ENCODE results near the gene SKAP2.

Gene SKAP2

DNA sequence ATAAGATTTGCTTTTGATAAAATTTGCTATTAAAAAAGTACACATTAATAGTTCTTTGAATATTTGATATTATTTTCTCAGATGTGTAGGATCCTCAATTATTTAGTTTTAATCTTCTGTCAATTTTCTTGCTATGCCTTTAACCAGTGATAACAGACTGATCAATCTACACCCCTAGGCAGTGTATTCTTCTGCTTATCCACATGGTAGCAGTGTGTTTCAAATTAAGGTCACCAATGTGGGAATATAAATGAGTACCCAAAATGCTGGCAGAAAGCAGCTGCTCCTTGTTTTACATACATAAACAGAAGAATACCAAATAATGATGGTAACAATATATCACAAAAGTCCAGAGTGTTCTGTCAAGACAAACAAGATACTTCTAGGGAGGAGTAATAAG, 87.0 kb downstream of the SKAP2 start:
- no peak for DNase-seq (ENCODE audit: low read depth)

DNA sequence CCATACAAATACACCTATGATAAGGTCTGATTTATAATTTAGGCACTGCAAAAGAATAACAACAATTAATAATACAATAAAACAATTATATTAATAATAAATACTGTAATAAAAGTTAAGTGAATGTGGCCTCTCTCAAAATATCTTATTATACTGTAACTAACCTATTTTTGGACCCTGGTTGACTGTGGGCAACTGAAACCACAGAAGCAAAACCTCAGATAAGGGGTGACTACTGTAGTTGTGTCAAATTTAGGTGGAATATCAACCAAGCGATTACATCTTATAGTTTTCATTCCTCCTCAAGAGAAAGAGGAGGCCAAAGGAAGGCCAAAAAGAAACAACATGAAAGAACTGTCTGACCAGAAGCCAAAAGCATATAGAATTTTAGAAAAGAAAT, 103.9 kb downstream of the SKAP2 start:
- DNase-seq (ENCODE audit: low read depth) = no peak

DNA sequence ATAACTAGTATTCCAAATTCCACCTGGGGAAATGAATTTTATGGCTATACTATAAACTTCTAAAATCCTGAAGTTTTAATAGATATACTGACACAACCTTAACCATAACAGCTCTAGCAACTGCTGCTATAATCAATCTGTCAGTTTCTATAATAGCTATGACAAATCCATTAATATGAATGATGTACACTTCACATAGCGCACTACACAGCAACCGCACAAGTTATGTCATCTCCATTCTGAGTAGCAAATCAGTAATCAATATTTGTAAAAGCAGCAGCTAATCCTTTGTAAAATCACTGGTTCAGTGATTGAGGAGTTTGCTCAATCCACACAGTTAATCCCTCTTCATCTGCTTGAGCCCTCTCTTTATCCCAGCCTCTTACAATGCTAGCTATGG, 105.3 kb downstream of the SKAP2 start:
- no peak for DNase-seq (ENCODE audit: low read depth)

DNA sequence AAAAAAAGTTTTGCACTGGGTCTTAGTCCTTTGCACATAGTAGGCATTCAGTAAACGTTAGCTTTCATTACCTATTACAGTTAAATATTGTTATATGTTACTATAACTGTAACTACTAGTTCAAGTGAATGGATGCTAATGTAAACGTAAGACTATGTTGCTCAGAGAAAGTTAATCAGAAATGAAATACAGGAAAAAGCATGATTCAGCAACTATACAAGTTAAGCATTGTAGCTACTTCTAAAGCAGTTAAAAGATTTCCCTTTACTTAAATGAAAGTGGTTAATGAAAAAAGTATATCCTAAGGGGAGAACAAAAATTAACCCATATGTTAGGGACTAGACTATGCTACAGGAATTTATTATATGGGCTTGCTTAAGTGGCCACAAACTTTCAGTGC, 121.2 kb downstream of the SKAP2 start:
- no peak for DNase-seq (ENCODE audit: low read depth)

DNA sequence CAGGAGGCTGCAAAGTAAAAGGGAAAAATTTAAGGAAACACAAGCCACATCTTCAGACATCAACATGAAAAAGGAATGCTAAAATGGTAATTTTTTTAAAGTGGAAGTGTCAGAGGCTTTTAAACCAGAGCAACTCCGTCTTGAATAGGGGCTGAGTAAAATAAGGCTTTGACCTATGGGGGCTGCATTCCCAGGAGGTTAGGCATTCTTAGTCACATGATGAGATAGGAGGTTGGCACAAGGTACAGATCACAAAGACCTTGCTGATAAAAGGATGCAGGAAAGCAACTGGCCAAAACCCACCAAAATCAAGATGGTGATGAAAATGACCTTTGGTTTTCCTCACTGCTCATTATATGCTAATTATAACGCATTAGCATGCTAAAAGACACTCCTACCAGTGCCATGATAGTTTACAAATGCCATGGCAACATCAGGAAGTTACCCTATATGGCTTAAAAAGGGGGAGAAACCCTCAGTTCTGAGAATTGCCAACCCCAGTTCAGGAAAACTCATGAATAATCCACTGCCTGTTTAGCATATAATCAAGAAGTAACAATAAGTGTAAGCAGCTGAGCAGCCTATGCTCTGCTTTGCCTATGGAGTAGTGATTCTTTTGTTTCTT, 128.3 kb downstream of the SKAP2 start:
- no peak for DNase-seq (ENCODE audit: low read depth)

DNA sequence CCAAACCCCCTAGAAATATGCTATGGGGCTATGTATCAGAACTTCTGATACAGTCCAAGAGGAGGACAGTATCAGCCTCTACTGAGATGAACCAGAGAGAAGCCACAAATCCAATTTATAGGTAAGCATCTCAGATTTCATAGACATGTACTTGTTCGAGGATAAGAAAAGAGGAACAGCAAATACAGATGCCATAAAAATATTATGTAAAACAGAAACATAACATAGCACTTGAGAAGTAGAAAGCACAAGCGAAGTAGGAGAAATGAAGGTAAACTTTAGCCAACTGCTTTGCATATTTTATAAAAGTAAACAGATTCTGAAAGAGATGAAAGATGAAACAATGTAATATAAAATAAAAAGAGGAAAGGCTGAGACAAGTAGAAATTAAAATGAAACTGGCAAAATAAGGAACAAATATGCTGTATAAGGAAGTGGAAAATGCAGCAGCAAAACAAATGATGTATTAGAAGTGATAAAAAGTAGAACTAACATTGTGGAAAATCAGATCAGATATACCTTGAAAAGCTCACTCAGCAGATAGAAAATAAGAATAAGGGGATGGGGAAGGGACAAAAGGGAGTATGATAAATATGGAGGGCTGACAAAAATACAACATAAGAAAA, 135.1 kb downstream of the SKAP2 start:
- no peak for DNase-seq (ENCODE audit: low read depth)

DNA sequence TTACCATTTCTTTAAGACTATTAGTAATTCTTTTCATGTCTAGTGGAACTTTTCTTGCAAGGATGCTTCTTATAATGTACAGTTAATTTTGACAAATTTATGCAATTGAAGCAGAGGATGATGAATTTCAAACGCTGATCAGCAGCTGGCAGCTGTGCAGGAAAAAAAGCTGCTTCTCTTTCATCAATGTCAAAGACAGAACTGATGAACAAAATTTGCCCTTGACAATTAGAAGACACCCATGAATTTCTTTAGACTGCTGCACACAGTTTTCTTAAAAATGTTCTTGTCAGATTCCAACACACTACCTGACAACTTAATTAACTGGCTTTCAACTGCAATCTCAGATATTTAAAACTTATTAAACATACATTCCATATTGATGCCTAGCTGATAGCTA, 138.3 kb downstream of the SKAP2 start:
- no peak for DNase-seq (ENCODE audit: low read depth)

DNA sequence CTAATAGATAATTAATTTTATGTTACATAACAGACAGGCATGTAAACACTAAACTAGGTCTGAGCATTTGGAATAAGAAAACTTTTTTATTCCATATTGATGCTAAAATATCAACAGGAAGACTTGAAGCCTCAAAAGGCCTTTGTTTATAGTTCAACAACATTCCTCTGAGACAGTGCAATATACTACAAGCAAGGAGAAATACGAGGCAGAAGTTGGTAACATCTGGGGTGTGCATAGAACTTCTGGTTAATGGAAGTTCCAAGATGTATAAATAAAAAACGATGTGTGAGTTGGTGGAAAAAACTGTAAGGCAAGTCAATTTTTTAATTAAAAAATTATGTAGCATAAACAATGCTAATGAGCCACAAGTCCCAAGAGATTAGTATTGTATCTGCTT, 139.6 kb downstream of the SKAP2 start:
- no peak for DNase-seq (ENCODE audit: low read depth)

DNA sequence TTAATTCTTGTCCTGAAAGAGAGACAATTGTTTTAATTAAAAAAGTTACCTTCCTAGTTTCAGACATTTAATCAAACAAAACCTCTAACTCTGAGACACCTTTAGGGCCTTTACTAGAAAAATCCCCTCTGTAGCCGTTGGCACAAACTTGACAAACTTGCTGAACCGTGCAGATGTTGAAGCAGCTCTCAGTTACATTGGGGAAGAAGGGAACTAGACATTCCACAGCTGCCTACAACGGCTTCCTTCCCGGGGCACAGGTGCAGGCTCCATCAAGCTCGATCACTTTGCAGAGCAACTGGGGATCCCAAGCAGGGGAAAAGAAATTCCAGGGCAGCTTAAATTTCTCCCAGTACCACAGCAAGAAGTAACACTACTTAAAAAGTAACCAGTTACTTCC, 141.3 kb downstream of the SKAP2 start:
- no peak for DNase-seq (ENCODE audit: low read depth)

DNA sequence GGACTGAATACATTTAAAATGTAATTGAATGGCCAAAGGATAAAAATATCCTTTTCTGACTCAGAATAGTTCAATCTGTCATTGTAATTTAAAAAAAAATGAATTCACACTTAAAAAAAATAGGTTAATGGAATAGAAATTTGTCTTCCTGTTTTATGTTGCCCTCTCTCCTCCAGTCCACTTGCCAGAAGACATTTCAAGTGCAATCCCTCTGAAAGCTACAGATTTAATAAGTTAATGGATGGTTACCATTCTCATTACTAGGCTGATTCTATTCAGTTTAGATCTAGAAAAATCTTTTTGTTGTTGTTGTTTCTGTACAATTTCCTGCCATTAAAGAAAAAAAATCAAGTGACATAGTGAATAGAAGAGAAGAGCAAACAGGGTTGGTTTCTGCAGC, 142.9 kb downstream of the SKAP2 start:
- no peak for DNase-seq (ENCODE audit: low read depth)

DNA sequence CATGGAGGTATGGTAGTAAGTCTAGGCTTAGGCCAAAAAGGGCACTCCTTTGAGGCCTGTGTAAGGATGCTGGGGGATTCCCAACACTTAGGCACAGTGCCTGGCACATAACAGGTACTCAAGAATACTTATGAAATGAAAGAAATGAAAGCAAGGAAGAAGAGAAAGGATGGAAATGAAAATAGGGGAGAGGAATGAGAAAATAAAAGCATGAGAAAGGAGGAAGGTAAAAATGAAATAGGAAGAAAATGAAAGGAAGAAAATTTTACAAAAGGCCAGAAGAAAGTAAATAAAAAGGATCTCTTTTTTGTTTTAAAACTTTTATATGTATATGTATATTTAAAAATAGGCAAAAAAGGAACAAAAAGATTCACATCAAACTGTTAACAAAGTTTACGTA, 146.3 kb downstream of the SKAP2 start:
- no peak for DNase-seq (ENCODE audit: low read depth)

DNA sequence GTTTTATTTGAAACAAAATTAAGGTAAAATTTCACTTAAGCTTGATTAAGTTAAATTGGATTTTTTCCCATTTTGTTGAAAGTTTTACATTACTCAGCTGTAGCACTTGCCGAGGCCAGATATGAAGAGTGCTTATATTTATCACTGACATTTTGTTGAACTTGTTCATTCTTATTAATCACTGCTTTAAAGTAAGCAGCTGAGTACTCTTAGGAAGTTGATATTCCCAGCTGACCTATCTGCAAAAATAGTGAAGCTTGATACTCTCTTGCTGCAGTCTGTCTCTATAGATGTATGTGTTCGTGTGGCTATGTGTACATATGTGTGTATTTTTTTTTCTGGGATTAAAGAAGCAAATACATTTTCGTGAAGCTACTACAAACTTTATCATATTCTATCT, 150.0 kb downstream of the SKAP2 start:
- DNase-seq (ENCODE audit: low read depth) = no peak

DNA sequence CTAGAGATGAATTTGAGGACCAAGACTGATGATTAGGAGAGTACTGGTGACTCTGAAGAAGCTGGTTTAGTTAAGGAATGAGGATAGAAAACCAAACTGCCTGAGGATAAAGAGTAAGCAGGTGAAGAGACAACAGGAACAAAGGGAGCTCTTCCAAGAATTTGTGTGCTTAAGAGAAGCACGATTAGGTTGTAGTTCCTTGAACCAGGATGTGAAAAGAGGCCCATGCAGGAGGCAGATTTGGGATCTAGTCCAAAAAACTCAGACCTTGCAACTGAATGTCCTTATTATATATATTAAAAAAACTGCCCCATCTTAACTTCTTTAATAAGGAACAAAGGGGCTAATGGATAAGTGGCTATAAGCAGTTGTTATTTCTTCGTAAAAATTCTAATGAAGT, 150.4 kb downstream of the SKAP2 start:
- DNase-seq (ENCODE audit: low read depth) = no peak

DNA sequence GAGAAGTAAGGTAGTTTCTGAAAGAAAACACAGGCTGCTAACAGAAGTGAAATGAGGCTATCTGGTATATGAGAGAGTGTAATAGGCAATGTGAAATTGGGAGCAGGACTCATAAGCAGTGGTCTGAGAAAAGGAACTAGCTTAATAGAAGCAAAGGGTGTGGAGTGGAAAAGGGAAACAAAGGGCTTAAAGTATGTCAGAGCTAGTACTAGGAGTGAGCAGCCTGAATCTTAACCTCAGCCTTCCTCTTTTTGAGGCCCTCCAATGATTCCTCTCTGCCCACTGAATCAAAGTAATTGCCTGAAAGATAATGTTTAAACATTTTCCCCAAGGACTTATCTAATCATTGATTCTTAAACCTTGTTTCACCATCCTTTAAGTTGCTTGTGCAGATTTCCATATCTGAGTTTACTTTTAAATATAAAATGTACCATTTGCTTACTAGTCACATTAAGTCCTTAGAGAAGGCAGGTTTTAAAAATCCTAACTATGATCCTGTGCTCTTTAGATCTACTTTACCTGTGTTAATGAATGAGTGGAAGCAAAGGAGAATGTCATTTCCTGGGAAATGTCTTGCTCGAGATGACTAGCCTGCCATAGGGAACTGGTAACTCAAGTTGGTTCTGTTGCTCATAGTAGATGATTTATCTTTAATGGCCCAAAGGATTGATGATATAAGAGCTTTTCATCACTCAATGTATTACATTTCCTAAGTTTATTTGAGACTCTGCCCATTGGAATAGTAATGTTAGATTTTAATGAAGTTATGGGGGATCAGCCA, 155.0 kb downstream of the SKAP2 start:
- DNase-seq (ENCODE audit: low read depth) = no peak

DNA sequence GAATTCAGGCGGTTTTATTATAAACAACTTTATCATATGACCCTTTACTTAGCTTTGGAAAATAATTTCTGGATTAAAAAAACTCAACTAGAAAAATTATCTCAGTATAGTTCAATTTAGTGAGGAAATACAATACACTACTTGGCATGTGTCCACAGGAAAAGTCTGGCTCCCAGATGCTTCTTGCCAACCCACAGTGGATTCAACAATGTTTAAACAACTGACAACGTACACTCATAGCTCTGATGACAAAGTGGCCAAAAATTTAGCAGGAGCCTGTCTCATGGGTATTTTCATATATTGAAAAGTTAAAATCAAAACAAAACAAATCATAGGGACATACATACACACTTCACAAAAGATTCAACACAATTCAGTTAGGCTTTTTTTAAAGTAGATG, 158.8 kb downstream of the SKAP2 start:
- no peak for DNase-seq (ENCODE audit: low read depth)

DNA sequence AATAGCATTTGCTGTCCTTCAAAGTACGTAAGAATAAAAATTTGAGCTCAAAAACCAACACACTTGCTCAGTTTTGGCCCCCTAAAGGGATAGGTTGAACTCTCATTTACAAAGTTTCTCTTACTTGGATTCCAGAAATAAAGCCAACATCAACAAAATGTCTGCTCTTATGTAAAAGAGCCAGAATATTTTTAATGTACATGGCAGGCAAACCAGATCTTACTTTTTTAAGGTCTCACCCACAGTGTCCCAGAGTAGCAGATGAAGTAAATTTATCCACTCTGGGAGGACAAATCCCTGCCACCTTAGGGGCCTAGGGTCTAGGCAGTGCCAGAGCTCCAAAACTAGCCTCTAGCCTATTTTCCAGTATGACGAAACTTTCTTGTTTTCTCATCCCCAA, 159.6 kb downstream of the SKAP2 start:
- DNase-seq (ENCODE audit: low read depth) = no peak

DNA sequence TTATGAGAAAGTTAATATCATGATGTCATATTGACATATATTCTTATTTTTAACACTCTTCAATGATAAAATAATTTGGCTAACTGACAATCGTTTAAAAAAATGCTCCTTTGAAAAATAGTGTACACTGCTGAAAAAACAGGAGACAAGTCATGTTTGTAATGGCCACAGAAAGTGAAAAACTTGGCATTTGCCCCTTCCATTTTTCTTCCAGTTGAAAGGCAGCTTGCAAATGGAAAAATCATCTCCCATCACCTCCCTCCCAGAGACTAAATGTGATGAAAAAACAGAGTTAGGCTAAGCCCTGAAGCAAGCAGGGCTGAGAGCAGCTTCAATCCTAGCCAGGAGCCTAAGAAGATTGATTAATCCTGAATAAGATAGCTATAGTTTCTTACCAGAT, 160.4 kb downstream of the SKAP2 start:
- no peak for DNase-seq (ENCODE audit: low read depth)

DNA sequence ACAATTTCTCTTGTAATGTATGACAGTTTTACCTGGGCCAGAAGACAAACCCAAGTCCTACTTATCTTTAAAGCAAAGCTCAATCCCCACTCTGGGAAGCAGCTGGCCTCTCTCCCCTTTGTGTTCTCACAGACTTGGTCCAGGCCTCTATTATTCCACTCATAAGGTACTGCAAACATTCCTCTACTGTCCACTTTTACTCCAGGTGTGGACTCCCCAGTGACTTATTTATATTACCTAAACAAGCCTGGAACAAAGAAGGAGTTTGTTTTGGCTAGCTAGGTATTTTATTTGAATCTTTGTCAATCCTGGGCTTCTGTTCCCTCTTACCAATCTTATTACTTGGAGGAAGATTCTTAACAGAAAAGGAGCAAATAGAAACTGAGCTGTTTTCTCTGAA, 163.5 kb downstream of the SKAP2 start:
- no peak for DNase-seq (ENCODE audit: low read depth)

DNA sequence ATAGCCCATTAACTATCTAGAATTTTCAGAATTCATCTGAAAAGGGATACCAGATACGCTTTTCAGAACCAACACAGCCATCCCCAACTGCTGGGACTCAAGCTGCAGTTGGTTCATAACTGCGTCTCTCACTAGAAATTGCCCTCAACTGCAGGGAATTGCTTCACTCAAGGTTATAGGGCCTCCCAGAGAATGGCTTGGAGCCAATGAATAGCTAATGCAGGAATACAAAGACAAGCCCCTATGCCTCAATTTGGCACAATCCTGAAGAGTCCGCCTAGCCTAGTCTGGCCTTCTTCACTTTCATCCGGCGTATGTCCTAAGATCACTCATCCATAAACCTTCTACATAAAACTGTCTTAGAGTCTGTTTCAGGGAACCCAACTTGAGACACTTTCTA, 164.0 kb downstream of the SKAP2 start:
- no peak for DNase-seq (ENCODE audit: low read depth)

DNA sequence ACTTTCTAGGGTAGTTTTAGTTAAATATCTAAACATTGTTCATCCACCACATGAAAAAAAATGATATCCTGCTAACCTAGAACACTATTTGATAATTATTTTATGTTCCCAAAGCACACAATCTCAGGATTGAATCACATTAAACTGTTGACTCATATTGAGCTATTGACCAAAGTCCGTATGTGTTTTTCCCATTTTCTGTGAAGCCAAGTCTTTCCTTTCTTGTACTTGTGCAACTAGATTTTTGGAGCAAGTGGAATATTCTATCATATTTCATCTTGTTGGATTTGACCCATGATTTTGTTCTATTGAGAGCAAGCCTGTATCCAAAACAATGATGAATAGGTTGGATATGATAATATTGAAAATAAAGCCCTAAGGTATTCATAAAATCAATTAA, 164.6 kb downstream of the SKAP2 start:
- no peak for DNase-seq (ENCODE audit: low read depth)

DNA sequence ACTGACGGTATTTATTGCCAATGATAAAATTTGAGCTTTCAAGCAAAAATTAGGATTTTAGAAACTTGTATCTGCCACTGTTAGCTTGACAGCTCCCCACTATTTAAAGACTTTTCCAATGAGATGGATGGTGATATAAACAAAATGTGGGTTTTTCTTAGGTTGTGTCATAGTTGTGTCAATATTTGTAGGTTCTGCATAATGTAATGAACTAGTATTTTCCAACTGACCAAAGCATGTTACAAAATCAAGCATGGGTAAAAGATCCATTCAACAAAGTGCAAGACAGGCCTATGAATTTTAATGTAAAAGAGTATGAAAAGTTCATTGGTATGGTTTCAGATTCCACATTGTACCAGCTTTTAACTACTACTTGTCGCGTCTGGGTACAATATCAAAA, 165.6 kb downstream of the SKAP2 start:
- DNase-seq (ENCODE audit: low read depth) = no peak

DNA sequence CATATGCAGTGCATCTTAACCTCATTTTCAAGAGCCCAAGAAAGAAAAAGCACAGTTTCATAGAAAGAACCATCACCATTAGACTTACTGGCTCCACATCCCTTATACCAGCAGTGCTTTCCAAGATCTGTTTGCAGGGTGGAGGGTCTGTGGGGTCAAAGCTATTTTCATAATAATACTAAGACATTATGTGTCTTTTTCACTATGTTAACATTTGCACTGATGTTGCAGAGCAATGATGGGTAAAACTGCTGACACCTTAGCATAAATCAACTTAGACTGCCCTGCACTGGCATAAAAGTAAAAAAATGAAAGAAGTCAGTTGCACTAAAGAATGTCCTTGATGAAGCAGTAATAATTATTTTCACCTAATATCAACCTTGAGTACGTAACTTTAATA, 166.2 kb downstream of the SKAP2 start:
- DNase-seq (ENCODE audit: low read depth) = no peak

DNA sequence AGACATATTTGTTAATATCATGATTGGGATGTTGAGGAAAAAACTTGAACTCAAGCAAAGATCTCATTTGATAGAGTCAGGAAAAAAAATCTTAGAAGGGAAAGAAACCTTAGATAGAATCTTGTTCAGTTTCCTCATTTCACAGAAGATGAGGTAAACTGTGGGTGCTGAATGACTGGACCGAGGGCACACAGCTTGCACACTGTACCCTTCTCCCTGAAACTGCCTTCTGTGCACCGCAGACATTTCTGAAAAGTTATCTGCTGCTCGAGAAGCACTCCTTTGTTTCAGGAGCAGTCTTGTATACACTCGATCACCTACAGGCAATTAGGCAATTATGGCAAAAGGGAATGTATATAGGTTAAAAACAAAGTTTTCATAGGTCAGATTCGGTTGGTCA, 167.4 kb downstream of the SKAP2 start:
- DNase-seq (ENCODE audit: low read depth) = no peak

DNA sequence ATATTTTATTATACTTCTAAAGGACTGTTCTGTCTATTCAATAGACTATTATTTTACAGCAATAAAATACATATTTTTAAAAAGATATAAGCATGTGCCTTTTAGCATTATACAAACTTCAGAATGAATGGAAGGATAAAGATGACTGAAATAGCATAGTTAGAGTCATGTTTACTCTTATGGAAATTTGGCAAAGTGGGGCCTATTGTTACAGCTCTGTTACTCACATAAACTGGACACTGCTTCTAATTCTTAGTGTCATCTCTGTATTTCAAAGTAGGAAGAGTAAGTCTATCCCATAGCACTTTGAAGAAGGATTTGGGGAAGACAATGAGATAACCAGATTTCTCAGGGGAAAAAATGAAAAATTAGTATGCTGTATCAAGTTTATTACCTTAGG, 168.2 kb downstream of the SKAP2 start:
- DNase-seq (ENCODE audit: low read depth) = no peak
